ENCODE results near the gene PHACTR3. TPM values are rescaled to one million over a fixed set of nuclear protein-coding genes. Genes with fewer than 3 reads are reported as not detected.

Gene PHACTR3
- total and polyA plus RNA-seq, 2 of the 8 experiments (the other 6 are each of a cell fraction or from before 2014, with no cell fraction given): 0.05 to 0.13 TPM

- TF ChIP-seq SUZ12 (IDR thresholded peaks at IDR 0.05; ENCODE audit: low read length): no peak
- no peak for TF ChIP-seq ZNF274 (IDR thresholded peaks at IDR 0.05; ENCODE audit: borderline replicate concordance, extremely low read depth, low read length)
- TF ChIP-seq TEAD4 (IDR thresholded peaks at IDR 0.05; ENCODE audit: low read depth, low read length): no peak
- no peak for TF ChIP-seq SRF (IDR thresholded peaks at IDR 0.05; ENCODE audit: low read depth, low read length)
- TF ChIP-seq SIX5 (IDR thresholded peaks at IDR 0.05; ENCODE audit: low read depth, low read length): no peak
- TF ChIP-seq USF2 (IDR thresholded peaks at IDR 0.05; ENCODE audit: low read length): no peak
- TF ChIP-seq PHF8 (conservative IDR thresholded peaks at IDR 0.05; ENCODE audit: low read depth, low read length): no peak
- no peak for TF ChIP-seq RAD21 (IDR thresholded peaks at IDR 0.05 in 1 of 2, conservative IDR thresholded peaks at IDR 0.05 in 1 of 2; ENCODE audit: low read depth in 2 of 2, low read length in 2 of 2)
- TF ChIP-seq EGR1 (IDR thresholded peaks at IDR 0.05; ENCODE audit: borderline replicate concordance, low read depth, low read length): no peak
These were observed 198.3 kb downstream of the PHACTR3 start (continued) for GRCh38 chr20:59802471-59803221.
